Activated CD4-positive, CD25-positive, alpha-beta regulatory T cell (primary cell): Measurements from ENCODE around the gene SCAPER.

Source experiments
- DNase-seq, 4 experiments: peaks; one replicate each; lab custom pipeline; 2025; lab: John Stamatoyannopoulos, UW

Gene SCAPER

GRCh38 chr15:76667943-76668715 lies 237.0 kb downstream of the SCAPER start:
- DNase-seq, result no peak

- DNase-seq, result no peak
Observed at GRCh38 chr15:76664895-76665294, 240.2 kb downstream of the SCAPER start.

DNA sequence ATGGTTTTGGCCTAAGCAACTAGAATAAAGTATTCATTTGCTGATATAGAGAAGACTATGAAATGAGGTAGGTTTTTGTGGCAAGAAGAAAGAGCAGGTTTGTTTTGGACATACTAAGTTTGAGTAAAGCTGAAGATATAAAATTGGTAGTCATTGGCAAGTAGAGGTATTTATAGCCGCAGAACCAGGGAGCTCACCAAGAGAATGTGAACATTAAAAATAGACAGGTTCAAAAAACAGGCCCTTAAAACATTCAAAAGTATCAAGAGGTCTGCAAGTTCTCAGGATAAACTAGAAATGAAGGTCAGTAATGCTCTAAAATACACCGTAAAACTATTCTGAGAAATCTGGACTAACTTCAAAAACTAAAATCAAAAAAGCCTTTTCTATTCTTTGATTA lies 240.7 kb downstream of the SCAPER start:
- DNase-seq, result no peak

DNA sequence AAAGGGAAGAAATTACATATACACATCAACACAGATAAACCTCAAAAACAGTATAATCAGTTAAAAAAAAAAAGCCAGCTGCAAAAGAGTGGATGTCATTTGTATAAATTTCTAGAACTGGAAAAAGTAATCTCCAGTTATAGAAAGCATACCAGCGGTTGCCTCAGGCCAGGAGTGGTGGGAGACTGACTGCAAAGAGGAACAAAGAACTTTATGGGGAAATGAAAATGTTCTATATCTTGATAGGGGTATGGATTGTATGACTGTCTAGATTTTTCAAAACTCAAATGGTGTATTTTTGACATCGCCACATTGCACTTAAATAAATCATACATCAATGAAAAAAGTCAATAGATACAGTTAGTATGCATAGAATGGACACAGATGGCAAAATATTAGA lies 241.6 kb downstream of the SCAPER start:
- DNase-seq, result no peak

DNA sequence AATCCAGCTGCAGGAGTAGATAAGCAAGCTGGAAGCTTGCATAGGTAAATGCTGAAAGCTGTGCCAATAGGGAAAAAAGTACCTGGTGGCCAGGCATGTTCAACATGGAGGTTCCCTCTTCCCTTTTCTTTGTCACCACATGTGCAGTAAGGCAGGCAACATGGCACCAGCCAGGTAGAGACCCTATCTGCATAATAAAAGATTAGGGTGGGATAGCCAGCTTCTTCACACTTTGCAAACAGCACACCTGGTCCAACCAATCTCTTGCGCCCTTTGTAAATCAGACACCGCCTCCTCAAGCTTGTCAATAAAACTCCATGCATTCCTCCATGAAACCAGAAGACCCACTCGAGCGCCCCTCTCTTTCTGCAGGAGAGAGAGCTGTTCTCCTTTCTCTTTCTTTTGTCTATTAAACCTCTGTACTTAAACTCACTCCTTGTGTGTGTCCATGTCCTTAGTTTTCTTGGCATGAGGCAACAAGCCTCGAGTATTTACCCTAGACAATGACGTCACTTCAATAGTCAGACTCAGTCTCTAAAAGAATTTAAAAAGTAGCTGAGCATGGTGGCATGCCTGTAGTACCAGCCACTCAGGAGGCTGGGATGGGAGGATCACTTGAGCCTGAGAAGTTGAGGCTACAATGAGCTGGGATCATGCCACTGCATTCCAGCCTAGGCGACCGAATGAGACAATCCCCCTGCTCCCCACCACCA lies 256.3 kb downstream of the SCAPER start:
- DNase-seq, result no peak

GRCh38 chr15:76647612-76648011 lies 257.5 kb downstream of the SCAPER start:
- no peak for DNase-seq

GRCh38 chr15:76644646-76645045 lies 260.5 kb downstream of the SCAPER start:
- DNase-seq, result no peak

- no peak for DNase-seq
Observed at GRCh38 chr15:76642671-76643070, 262.5 kb downstream of the SCAPER start.

DNA sequence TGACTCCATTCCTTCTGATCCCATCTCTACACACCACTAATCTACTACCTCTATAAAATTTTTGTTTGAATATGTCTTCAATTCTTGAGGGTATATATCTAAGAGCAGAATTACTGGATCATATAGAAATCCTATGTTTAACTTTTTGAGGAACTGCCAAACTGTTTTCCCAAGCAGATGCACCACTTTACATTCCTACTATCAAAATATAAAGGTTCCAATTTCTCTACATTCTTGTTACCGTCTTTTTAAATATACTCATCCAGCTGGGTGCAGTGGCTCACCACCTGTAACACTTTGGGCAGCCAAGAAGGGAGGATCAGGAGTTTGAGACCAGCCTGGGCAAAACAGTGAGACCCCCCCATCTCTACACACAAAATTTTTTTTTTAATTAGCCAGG lies 268.0 kb downstream of the SCAPER start:
- no peak for DNase-seq

DNA sequence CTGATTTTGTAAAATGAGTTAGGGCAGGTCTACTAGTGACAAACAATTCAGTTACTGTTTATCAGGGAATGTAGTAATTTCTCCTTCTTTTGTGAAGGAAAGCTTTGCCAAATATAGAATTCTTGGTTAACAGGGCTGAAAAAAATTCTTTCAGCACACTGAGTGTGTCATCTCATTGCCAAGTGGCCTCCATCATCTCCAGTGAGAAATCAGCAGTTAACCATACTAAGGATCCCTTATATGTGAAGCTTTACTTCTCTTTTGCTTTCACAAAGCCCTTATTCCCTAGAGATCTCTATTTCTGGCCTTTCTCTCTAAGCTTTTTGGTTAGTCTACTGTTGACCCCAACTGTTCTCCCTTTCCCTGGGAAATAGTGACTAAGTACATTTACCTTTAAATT lies 269.1 kb downstream of the SCAPER start:
- DNase-seq, result no peak

DNA sequence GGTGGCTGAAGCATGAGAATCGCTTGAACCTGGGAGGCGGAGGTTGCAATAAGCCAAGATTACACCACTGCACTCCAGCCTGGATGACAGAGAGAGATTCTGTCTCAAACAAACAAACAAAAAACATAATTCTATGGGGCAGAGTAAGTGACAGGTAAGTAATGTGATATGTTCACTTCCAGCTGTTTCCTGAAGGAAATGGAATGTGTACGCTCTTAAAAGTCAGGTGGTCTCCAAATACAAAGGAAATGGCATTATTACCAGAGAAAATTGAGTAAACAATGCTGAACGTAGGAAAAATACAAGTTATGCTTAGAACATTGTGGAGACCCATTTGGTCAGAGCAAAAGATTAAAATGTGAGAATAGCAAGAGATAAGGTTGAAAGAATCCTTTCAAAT lies 278.5 kb downstream of the SCAPER start:
- DNase-seq, result no peak

DNA sequence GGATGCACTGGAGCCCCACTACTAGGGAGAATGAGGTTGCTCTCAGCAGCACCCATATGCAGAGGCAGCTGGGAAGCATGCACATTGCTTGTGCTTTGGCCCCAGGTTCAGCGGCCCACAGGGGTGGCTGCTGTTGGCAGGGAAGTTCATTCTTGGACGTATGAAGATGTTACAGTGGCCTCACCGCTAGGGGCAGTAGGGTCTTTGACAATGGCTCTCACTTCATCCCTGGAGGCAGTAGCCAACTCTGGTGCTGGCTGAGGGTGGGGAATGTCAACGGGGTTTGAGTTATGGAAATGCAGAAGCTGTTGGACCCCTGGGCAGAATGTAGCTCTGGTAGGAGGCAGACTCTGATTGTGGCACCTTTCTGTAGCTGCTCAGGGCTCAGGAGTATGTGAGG lies 279.9 kb downstream of the SCAPER start:
- DNase-seq, result no peak

- DNase-seq, result no peak
Observed at GRCh38 chr15:76614725-76615124, 290.4 kb downstream of the SCAPER start.

- no peak for DNase-seq
Observed at GRCh38 chr15:76588811-76589747, 316.1 kb downstream of the SCAPER start.

DNA sequence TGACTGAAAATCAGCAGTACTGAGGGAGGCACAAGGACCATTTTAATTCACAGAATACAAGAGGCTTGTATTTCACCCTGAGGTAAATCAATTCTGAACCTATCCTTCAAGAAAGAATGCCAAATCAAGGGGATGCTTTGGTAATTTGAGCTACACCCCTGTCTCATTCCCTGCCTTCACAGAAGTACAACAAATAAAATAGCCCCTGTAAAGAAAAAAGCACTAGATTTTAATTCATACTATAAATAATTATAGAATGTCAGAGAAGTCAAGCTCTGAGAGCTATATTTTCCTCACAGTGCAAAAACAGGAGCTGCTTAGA lies 319.6 kb downstream of the SCAPER start:
- no peak for DNase-seq

- no peak for DNase-seq
Observed at GRCh38 chr15:76584868-76585575, 320.1 kb downstream of the SCAPER start.

- no peak for DNase-seq
Observed at GRCh38 chr15:76582550-76582949, 322.6 kb downstream of the SCAPER start.

DNA sequence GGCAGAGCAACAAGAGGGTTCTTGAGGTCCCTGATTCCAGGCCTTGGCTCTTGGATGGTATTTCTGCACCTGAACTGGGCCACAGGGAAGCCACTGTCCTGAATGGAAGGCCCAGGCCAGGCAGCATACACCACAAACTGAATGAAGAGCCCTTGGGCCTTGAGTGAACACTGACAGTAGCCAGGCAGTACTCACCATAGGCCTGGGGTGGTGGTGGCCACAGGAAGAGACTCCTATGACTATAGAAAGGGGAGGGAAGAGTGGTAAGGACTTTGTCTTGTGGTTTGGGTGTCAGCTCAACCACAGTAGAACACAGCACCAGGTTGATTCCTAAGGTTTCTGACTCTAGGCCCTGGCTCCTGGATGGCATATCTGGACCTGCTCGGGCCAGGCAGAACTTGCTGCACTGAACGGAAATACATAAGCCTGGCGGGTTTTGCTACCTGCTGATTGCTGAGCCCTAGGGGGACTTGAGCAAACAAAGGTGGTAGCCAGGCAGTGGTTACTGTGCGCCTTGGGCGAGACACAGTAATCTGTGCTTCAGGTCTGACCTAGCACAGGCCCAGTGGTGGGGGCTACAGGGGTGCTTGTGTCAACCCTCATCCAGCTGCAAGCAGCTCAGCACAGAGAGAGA lies 327.1 kb downstream of the SCAPER start:
- no peak for DNase-seq

DNA sequence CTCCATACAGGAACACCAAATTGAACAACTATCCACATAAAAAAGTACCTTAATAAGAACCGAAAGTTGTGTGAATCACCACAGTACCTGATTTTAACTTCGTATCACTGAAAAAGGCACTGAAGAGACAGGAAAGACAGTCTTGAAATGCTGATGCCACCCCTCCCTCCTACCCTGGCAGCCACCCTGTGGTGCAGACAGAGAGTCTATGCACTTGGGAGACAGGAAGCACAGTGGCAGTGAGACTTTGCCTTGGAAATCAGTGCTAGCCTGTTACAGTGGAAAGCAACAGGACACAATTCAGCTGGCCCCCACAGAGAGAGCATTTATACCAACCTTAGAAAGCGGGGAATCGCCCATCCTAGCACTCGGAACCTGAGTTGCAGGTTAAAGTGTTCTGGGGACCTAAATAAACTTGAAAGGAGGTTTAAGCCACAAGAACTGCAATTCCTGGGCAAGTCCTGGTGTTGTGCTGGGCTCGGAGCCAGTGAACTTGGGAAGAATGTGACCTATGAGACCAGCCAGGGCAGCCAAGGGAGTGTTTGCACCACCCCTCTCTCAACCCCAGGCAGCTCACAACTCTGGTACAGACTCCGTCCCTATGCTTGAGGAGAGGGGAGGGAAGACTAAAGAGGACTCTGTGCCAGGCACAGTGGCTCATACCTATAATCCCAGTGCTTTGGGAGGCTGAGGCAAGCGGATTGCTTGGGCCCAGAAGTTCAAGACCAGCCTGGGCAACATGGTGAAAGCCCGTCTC lies 328.4 kb downstream of the SCAPER start:
- DNase-seq, result no peak

GRCh38 chr15:76575679-76576078 lies 329.5 kb downstream of the SCAPER start:
- no peak for DNase-seq

DNA sequence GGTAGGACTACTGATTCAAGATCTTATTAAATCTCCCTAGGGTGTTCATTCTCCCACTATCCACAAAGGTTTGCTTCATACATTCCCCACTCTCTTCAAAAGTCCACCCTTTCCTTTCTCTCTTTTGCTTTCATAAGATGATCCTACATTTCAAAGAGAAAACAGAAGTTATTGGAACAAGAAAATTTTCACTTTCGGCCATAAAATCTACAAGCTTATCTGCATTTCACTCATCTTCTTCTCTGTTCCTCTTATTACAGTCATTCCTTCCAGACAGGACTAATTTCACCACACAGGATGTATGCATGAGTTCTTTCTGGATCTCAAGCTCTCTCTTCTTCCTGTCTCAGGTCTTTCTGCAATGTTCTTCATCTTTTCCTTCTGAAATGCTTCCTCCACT lies 329.9 kb downstream of the SCAPER start:
- DNase-seq, result no peak
